A673 (cell line): ENCODE data around the gene ACACA. TPM values are rescaled to one million over a fixed set of nuclear protein-coding genes. Genes with fewer than 3 reads are reported as not detected.

Source experiments
- BruUV-seq: library from RNA; stranded (reverse); fragments of 400-500 nt; replicated peaks from 2 replicates; lab custom pipeline; 2021; lab: Mats Ljungman, UMichigan
- CTCF ChIA-PET: fragments of 300-600 bp; sonication (Branson Sonifier 250); formaldehyde crosslinking; loops from one replicate; lab custom pipeline; 2022; ENCODE audit warnings: antibody characterized with exemption; lab: Charles Lee
- POLR2A ChIA-PET: fragments of 300-600 bp; sonication (Branson Sonifier 250); formaldehyde crosslinking; loops from one replicate; lab custom pipeline; 2022; ENCODE audit warnings: antibody characterized with exemption; ENCODE audit not compliant: low non-redundant PET; lab: Charles Lee
- DNase-seq: peaks from one replicate; pipeline ENCODE4 v3.0.0-alpha.2; 2015; ENCODE audit warnings: low spot score
- H3K27ac ChIP-seq: fragments of 200-600 bp; sonication (generic); 2 replicates; pipeline ENCODE4 v1.5.1; 2016; ENCODE audit warnings: mixed run types, low read depth, mild to moderate bottlenecking, mixed read lengths, antibody characterized with exemption, low read length; ENCODE audit not compliant: poor library complexity, severe bottlenecking
- H3K27me3 ChIP-seq: fragments of 200-600 bp; sonication (generic); replicated peaks from 2 replicates; pipeline ENCODE4 v1.6.1; 2017; ENCODE audit warnings: mixed run types, low read depth, mild to moderate bottlenecking, mixed read lengths, antibody characterized with exemption, low read length; ENCODE audit not compliant: insufficient read depth, poor library complexity
- H3K36me3 ChIP-seq: fragments of 200-600 bp; sonication (generic); 2 replicates; pipeline ENCODE4 v1.6.1; 2016; ENCODE audit warnings: mixed run types, mild to moderate bottlenecking, mixed read lengths, antibody characterized with exemption, low read length; ENCODE audit not compliant: insufficient read depth, poor library complexity, severe bottlenecking
- H3K4me1 ChIP-seq: fragments of 200-600 bp; sonication (generic); 2 replicates; pipeline ENCODE4 v1.6.1; 2017; ENCODE audit warnings: mixed run types, mild to moderate bottlenecking, mixed read lengths, antibody characterized with exemption, low read length; ENCODE audit not compliant: insufficient read depth, poor library complexity, severe bottlenecking
- H3K4me3 ChIP-seq: fragments of 200-600 bp; sonication (generic); 2 replicates; pipeline ENCODE4 v1.5.1; 2016; ENCODE audit warnings: low read depth, mixed run types, mild to moderate bottlenecking, mixed read lengths, low read length; ENCODE audit not compliant: poor library complexity, severe bottlenecking
- H3K9me3 ChIP-seq: fragments of 200-600 bp; sonication (generic); 2 replicates; pipeline ENCODE4 v1.6.1; 2016; ENCODE audit warnings: mixed run types, low read depth, mild to moderate bottlenecking, mixed read lengths, antibody characterized with exemption, low read length; ENCODE audit not compliant: poor library complexity, severe bottlenecking
- CTCF ChIP-seq: fragments of 300-800, 200-600 bp; sonication (generic); conservative IDR thresholded peaks from 2 replicates; pipeline ENCODE4 v1.5.1; 2017; ENCODE audit warnings: low read depth, mild to moderate bottlenecking, antibody characterized with exemption, low read length, moderate library complexity, mixed read lengths
- EZH2 ChIP-seq: fragments of 200-600 bp; sonication (generic); IDR thresholded peaks from 2 replicates; pipeline ENCODE4 v1.6.1; 2017; ENCODE audit warnings: borderline replicate concordance, low read depth, mild to moderate bottlenecking, mixed read lengths, antibody characterized with exemption, low read length; ENCODE audit not compliant: poor library complexity, severe bottlenecking
- intact Hi-C: fragments of 100-400 bp; cut with micrococcal nuclease; formaldehyde crosslinking; loops from one replicate; pipeline ENCODE4 v1.10.0; 2022; ENCODE audit not compliant: unreplicated experiment
- total RNA-seq: library from RNA; stranded (reverse); gene quantifications from 2 replicates; pipeline ENCODE4 v1.2.3, GENCODE V29; 2021

ACACA gene
- total RNA-seq, 1 experiment from 2014 or later: 68.3 TPM

- TF ChIP-seq EZH2 (no peak), CTCF (no peak)
- Histone ChIP-seq H3K27me3 (no peaks in the 10 kb centered on the region), H3K36me3 (no peaks in the 10 kb centered on the region), H3K9me3 (no peaks in the 10 kb centered on the region), H3K4me1 (no peaks in the 10 kb centered on the region), H3K27ac (no peak overlapping the region), H3K4me3 (no peak overlapping the region)
- POLR2A ChIA-PET: no interaction called here
- CTCF ChIA-PET: no interaction called here
- no TSS peak for BruUV-seq
- intact Hi-C loops: no loop called here
- no peak for DNase-seq
Observed at GRCh38 chr17:37134050-37134449, 272.6 kb downstream of the ACACA start.

GRCh38 chr17:37133136-37133535 is 273.5 kb downstream of the ACACA start:
- Histone ChIP-seq H3K4me1 (no peaks in the 10 kb centered on the region), H3K9me3 (no peaks in the 10 kb centered on the region), H3K27ac (no peak overlapping the region), H3K4me3 (no peak overlapping the region), H3K36me3 (peaks cover 4% of the 10 kb centered on the region), H3K27me3 (no peaks in the 10 kb centered on the region)
- ChIA-PET POLR2A (no interaction called here), CTCF (no interaction called here)
- intact Hi-C loops: no loop called here
- BruUV-seq: no TSS peak
- DNase-seq: no peak
- TF ChIP-seq EZH2 (no peak), CTCF (no peak)

- Histone ChIP-seq H3K36me3 (peaks cover 4% of the 10 kb centered on the region), H3K9me3 (no peaks in the 10 kb centered on the region), H3K27me3 (no peaks in the 10 kb centered on the region), H3K27ac (no peak overlapping the region), H3K4me1 (no peaks in the 10 kb centered on the region), H3K4me3 (no peak overlapping the region)
- TF ChIP-seq CTCF: no peak
- TF ChIP-seq EZH2: no peak
- POLR2A ChIA-PET: no interaction called here
- intact Hi-C loops: no loop called here
- CTCF ChIA-PET: no interaction called here
- BruUV-seq: no TSS peak
- DNase-seq: no peak
Observed at GRCh38 chr17:37131669-37132611, 274.7 kb downstream of the ACACA start.
